ENCODE measurements around the gene TENM4. TPM values are rescaled to one million over a fixed set of nuclear protein-coding genes. Genes with fewer than 3 reads are reported as not detected.

TENM4 gene
- polyA plus RNA-seq, 3 donors: 0.31 to 1.7 TPM; not detected in 1

DNA sequence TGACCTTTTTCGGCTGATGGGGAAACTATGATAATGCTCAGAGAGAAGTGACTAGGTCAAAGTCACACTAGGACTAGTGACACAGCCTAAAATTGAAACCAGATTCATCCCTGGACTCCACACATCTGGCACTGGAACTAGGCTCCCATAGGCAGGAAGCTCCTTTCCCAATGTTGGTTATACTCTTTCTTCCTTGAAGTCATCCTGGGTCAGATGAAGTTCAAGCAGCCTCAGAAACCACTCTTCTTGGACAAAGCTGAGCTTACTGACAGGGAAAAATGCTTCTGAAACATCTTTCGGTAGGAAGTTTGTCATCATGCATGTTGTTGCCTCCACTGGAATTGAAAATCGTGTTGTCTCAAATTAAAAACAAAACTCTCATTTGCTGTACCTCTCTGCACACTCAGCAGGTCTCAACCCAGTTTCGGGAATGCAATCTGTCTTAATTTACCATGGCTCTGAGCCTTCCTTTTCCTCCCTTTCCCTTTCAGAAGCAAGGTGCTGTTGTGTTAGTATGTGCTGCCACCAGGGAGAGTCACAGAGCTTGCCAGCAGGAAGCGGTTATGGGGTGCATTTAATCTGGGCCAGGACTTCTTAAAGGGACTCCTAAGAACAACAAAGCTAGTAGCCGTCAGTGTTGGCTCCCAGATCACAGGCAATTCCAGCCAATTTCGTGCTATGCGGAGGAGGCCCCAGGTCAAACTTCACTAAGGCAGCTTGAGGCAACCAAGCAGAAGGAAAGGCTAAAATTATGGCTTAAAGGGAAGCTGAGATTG is 384.8 kb downstream of the TENM4 start:
- no peaks in the 10 kb centered on the region for H3K79me2 ChIP-seq (ENCODE audit: insufficient read depth, low read length)
- H3K36me3 Mint-ChIP-seq: no peaks in the 10 kb centered on the region
- H3K4me3 ChIP-seq (replicated peaks in 1 of 3; ENCODE audit: low read depth in 2 of 3, low read length in 3 of 3): no peak overlapping the region
- no peaks in the 10 kb centered on the region for H3K36me3 ChIP-seq (replicated peaks in 1 of 2; ENCODE audit: control insufficient read depth in 1 of 2, insufficient read depth in 2 of 2, low read length in 2 of 2)
- no peak overlapping the region for H3K27ac Mint-ChIP-seq
- no peak overlapping the region for H3K27ac ChIP-seq (ENCODE audit: low read depth in 1 of 2, low read length in 2 of 2)
- no peak overlapping the region for H3K4me3 Mint-ChIP-seq
- WGBS (ENCODE audit: insufficient coverage): 88% methylated on average over 6 of the region's 8 CpGs
- no peaks in the 10 kb centered on the region for H3K4me1 ChIP-seq (ENCODE audit: control insufficient read depth in 1 of 2, insufficient read depth in 2 of 2, low read length in 2 of 2)
- H3K27me3 Mint-ChIP-seq (ENCODE audit: low read depth in 3 of 3): peaks cover 4 to 32% (median 22%) of the 10 kb centered on the region in 3 donors
- intact Hi-C loops (cut with micrococcal nuclease): no loop called here
- H2AFZ ChIP-seq (ENCODE audit: insufficient read depth, low read depth, low read length, poor library complexity, severe bottlenecking): no peak overlapping the region
- H3K9ac ChIP-seq (ENCODE audit: insufficient read depth, low read length, poor library complexity, severe bottlenecking): no peak overlapping the region
- no peak overlapping the region for H3K4me2 ChIP-seq (replicated peaks; ENCODE audit: extremely low read depth, low read length, poor library complexity, severe bottlenecking)
- H4K20me1 ChIP-seq (ENCODE audit: insufficient read depth, low read length): no peaks in the 10 kb centered on the region
- no peak for DNase-seq
- H3K9me3 Mint-ChIP-seq: no peaks in the 10 kb centered on the region
- H3K4me1 Mint-ChIP-seq: no peaks in the 10 kb centered on the region
- peaks cover 3 to 21% of the 10 kb centered on the region in 2 donors for H3K27me3 ChIP-seq (ENCODE audit: control insufficient read depth in 2 of 2, insufficient read depth in 2 of 2, low read length in 2 of 2)
- no peaks in the 10 kb centered on the region for H3K9me3 ChIP-seq (replicated peaks in 1 of 2; ENCODE audit: control insufficient read depth in 1 of 2, insufficient read depth in 1 of 2, low read length in 2 of 2)
- TF ChIP-seq, protein P1, sequence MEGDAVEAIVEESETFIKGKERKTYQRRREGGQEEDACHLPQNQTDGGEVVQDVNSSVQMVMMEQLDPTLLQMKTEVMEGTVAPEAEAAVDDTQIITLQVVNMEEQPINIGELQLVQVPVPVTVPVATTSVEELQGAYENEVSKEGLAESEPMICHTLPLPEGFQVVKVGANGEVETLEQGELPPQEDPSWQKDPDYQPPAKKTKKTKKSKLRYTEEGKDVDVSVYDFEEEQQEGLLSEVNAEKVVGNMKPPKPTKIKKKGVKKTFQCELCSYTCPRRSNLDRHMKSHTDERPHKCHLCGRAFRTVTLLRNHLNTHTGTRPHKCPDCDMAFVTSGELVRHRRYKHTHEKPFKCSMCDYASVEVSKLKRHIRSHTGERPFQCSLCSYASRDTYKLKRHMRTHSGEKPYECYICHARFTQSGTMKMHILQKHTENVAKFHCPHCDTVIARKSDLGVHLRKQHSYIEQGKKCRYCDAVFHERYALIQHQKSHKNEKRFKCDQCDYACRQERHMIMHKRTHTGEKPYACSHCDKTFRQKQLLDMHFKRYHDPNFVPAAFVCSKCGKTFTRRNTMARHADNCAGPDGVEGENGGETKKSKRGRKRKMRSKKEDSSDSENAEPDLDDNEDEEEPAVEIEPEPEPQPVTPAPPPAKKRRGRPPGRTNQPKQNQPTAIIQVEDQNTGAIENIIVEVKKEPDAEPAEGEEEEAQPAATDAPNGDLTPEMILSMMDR (IDR thresholded peaks at IDR 0.05): no peak

DNA sequence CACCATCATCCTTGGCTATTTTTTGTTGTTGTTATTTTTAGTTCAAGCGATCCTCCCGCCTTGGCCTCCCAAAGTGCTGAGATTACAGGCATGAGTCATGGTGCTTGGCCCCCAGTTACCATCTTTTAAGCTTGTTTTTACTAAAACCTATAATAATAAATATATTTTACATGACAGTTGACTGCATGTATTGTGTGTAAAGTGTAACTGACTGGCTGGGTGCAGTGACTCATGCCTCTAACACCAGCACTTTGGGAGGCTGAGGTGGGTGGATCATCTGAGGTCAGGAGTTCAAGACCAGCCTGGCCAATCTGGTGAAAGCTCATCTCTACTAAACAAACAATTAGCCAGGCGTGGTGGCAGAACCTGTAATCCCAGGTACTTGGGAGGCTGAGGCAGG is 386.2 kb downstream of the TENM4 start:
- Histone ChIP-seq H3K4me2 (replicated peaks; ENCODE audit: extremely low read depth, low read length, poor library complexity, severe bottlenecking) (no peak overlapping the region), H3K27ac (ENCODE audit: low read depth in 1 of 2, low read length in 2 of 2) (no peak overlapping the region), H3K4me3 (replicated peaks in 1 of 3; ENCODE audit: low read depth in 2 of 3, low read length in 3 of 3) (no peak overlapping the region), H3K9ac (ENCODE audit: insufficient read depth, low read length, poor library complexity, severe bottlenecking) (no peak overlapping the region), H2AFZ (ENCODE audit: insufficient read depth, low read depth, low read length, poor library complexity, severe bottlenecking) (no peak overlapping the region), H3K9me3 (replicated peaks in 1 of 2; ENCODE audit: control insufficient read depth in 1 of 2, insufficient read depth in 1 of 2, low read length in 2 of 2) (no peaks in the 10 kb centered on the region), H3K36me3 (replicated peaks in 1 of 2; ENCODE audit: control insufficient read depth in 1 of 2, insufficient read depth in 2 of 2, low read length in 2 of 2) (no peaks in the 10 kb centered on the region), H3K27me3 (ENCODE audit: control insufficient read depth in 2 of 2, insufficient read depth in 2 of 2, low read length in 2 of 2) (peaks cover 7 to 28% of the 10 kb centered on the region in 2 donors), H3K4me1 (ENCODE audit: control insufficient read depth in 1 of 2, insufficient read depth in 2 of 2, low read length in 2 of 2) (no peaks in the 10 kb centered on the region), H4K20me1 (ENCODE audit: insufficient read depth, low read length) (no peaks in the 10 kb centered on the region), H3K79me2 (ENCODE audit: insufficient read depth, low read length) (no peaks in the 10 kb centered on the region)
- Mint-ChIP-seq H3K4me3 (no peak overlapping the region), H3K27me3 (ENCODE audit: low read depth in 3 of 3) (peaks cover 10 to 31% (median 26%) of the 10 kb centered on the region in 3 donors), H3K27ac (no peak overlapping the region), H3K4me1 (no peaks in the 10 kb centered on the region), H3K36me3 (no peaks in the 10 kb centered on the region), H3K9me3 (no peaks in the 10 kb centered on the region)
- intact Hi-C loops (cut with micrococcal nuclease): no loop called here
- TF ChIP-seq, protein P1 (IDR thresholded peaks at IDR 0.05): no peak
- no CpG with 5 or more reads among the region's 3 CpGs for WGBS (ENCODE audit: insufficient coverage)
- DNase-seq: no peak

Measured in CD14-positive monocyte (primary cell).